ENCODE data around the gene MFSD12.
"Not testable (repeated sequence)": the region's sequence is repeated elsewhere in the genome, so short reads cannot be mapped to it uniquely, and the experiment has no call there.

Gene MFSD12

GRCh38 chr19:3536429-3537100 is 20.8 kb downstream of the MFSD12 start:
- peak; percentile 84 for DNase-seq (ENCODE audit: low spot score)

- no peak for DNase-seq (ENCODE audit: low spot score)
These were observed 21.4 kb downstream of the MFSD12 start for GRCh38 chr19:3535981-3536380.

GRCh38 chr19:3535563-3535965 is 21.8 kb downstream of the MFSD12 start:
- no peak for DNase-seq (ENCODE audit: low spot score)

- no peak for DNase-seq (ENCODE audit: low spot score)
These were observed 22.2 kb downstream of the MFSD12 start for GRCh38 chr19:3535235-3535535.

- DNase-seq (ENCODE audit: low spot score) = no peak
These were observed 22.8 kb downstream of the MFSD12 start for GRCh38 chr19:3534375-3535234.

GRCh38 chr19:3533563-3534216 is 23.7 kb downstream of the MFSD12 start:
- DNase-seq (ENCODE audit: low spot score) = no peak

- DNase-seq (ENCODE audit: low spot score) = no peak
These were observed 24.4 kb downstream of the MFSD12 start for GRCh38 chr19:3533033-3533432.

- DNase-seq (ENCODE audit: low spot score) = no peak
These were observed 25.1 kb downstream of the MFSD12 start for GRCh38 chr19:3532154-3532786.

- no peak for DNase-seq (ENCODE audit: low spot score)
These were observed 25.7 kb downstream of the MFSD12 start for GRCh38 chr19:3531716-3532115.

- DNase-seq (ENCODE audit: low spot score) = no peak
These were observed 27.0 kb downstream of the MFSD12 start for GRCh38 chr19:3530389-3530788.

- not testable (repeated sequence) for DNase-seq (ENCODE audit: low spot score)
These were observed 28.1 kb downstream of the MFSD12 start for GRCh38 chr19:3529299-3529698.

GRCh38 chr19:3528539-3529211 is 28.7 kb downstream of the MFSD12 start:
- no peak for DNase-seq (ENCODE audit: low spot score)

GRCh38 chr19:3528080-3528479 is 29.3 kb downstream of the MFSD12 start:
- DNase-seq (ENCODE audit: low spot score) = no peak

- no peak for DNase-seq (ENCODE audit: low spot score)
These were observed 30.0 kb downstream of the MFSD12 start for GRCh38 chr19:3527238-3527910.

- no peak for DNase-seq (ENCODE audit: low spot score)
These were observed 30.7 kb downstream of the MFSD12 start for GRCh38 chr19:3526507-3527237.

- no peak for DNase-seq (ENCODE audit: low spot score)
These were observed 32.4 kb downstream of the MFSD12 start for GRCh38 chr19:3524904-3525451.

GRCh38 chr19:3524078-3524842 is 33.1 kb downstream of the MFSD12 start:
- no peak for DNase-seq (ENCODE audit: low spot score)

- DNase-seq (ENCODE audit: low spot score) = no peak
These were observed 33.9 kb downstream of the MFSD12 start for GRCh38 chr19:3523361-3524077.

Measured in putamen (tissue), 1 donor.